Spleen (tissue), 7 donors: ENCODE measurements around the gene SPON1.

Source experiments
- POLR2A ChIP-seq, 3 donors: fragments of 450-650 bp; IDR thresholded peaks; one replicate each; pipeline ENCODE4 v1.5.1; 2017; ENCODE audit warnings: antibody characterized with exemption in 3 of 3, mild to moderate bottlenecking in 1 of 3
- POLR2AphosphoS5 ChIP-seq, 3 donors: sonication (generic); formaldehyde crosslinking; IDR thresholded peaks; one replicate each; pipeline ENCODE4 v1.5.1; 2017; ENCODE audit warnings: antibody characterized with exemption in 3 of 3
- TF ChIP-seq, protein P1 (sequence below), 11 experiments: fragments of 200-600 bp in 7 of 11; fragments of 450-650 bp in 4 of 11; sonication (generic) in 4 of 11; IDR thresholded peaks in 8 of 11; conservative IDR thresholded peaks in 3 of 11; 1 replicate in 7 of 11; 2 replicates in 4 of 11; pipeline versions ENCODE4 v1.4.0 to v1.8.0; 2016 to 2021; ENCODE audit warnings: antibody characterized with exemption in 11 of 11, inconsistent platforms in 4 of 11, mild to moderate bottlenecking in 1 of 11
- donor health status: DM: no; HTN: no; CAD: no; lungs with moderate emphysema.
- donor health status: DM: no; HTN: no; CAD: no.
- donor health status: DM: no; HTN: no; CAD: no.

GRCh38 chr11:14249121-14249963 is 286.8 kb downstream of the SPON1 start:
- TF ChIP-seq, protein P1, sequence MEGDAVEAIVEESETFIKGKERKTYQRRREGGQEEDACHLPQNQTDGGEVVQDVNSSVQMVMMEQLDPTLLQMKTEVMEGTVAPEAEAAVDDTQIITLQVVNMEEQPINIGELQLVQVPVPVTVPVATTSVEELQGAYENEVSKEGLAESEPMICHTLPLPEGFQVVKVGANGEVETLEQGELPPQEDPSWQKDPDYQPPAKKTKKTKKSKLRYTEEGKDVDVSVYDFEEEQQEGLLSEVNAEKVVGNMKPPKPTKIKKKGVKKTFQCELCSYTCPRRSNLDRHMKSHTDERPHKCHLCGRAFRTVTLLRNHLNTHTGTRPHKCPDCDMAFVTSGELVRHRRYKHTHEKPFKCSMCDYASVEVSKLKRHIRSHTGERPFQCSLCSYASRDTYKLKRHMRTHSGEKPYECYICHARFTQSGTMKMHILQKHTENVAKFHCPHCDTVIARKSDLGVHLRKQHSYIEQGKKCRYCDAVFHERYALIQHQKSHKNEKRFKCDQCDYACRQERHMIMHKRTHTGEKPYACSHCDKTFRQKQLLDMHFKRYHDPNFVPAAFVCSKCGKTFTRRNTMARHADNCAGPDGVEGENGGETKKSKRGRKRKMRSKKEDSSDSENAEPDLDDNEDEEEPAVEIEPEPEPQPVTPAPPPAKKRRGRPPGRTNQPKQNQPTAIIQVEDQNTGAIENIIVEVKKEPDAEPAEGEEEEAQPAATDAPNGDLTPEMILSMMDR (IDR thresholded peaks at IDR 0.05 in 8 of 11, conservative IDR thresholded peaks at IDR 0.05 in 3 of 11): peak; percentile 57 to 86 (median 78)
- TF ChIP-seq POLR2A (IDR thresholded peaks at IDR 0.05): no peak
- TF ChIP-seq POLR2AphosphoS5 (IDR thresholded peaks at IDR 0.05): no peak
